ENCODE data around the gene HLX. TPM values are rescaled to one million over a fixed set of nuclear protein-coding genes. Genes with fewer than 3 reads are reported as not detected.

HLX gene
- total and polyA plus RNA-seq, 2 of the 13 experiments (the other 11 are each of a cell fraction or from before 2014, with no cell fraction given): 0.30 to 0.35 TPM

- TF ChIP-seq KDM5B (CRISPR knock-in tag; IDR thresholded peaks at IDR 0.05; ENCODE audit: borderline replicate concordance) (no peak), SYNCRIP (IDR thresholded peaks at IDR 0.05; ENCODE audit: insufficient read depth, low read depth, low read length) (no peak), NFE2L1 (CRISPR knock-in tag; IDR thresholded peaks at IDR 0.05; ENCODE audit: borderline replicate concordance) (no peak), KDM4B (CRISPR knock-in tag; IDR thresholded peaks at IDR 0.05) (no peak), TCF7 (IDR thresholded peaks at IDR 0.05; ENCODE audit: low read depth) (no peak)
These were observed 49.6 kb downstream of the HLX start (continued) for GRCh38 chr1:220928725-220929300.

GRCh38 chr1:220929304-220929703 lies 50.1 kb downstream of the HLX start:
- ATAC-seq (no peak), DNase-seq (ENCODE audit: low spot score) (no peak), FAIRE-seq (no peak)
- CTCF ChIA-PET (ENCODE audit: low intra/inter-chr PET ratio, low total read pairs): no interaction called here
- no TSS peak for BruUV-seq (replicated peaks)
- Histone ChIP-seq H3K27ac (ENCODE audit: extremely low read length, insufficient read depth, low read length) (no peak overlapping the region), H3K27me3 (ENCODE audit: control insufficient read depth in 1 of 2, insufficient read depth in 2 of 2, low read length in 2 of 2) (no peaks in the 10 kb centered on the region), H3K4me1 (ENCODE audit: insufficient read depth, low read length) (no peaks in the 10 kb centered on the region), H3K36me3 (replicated peaks in 1 of 2; ENCODE audit: control insufficient read depth in 1 of 2, insufficient read depth in 2 of 2, low read length in 2 of 2) (no peaks in the 10 kb centered on the region), H4K20me1 (ENCODE audit: insufficient read depth, low read length) (no peaks in the 10 kb centered on the region), H3K4me2 (ENCODE audit: low read depth, low read length) (no peak overlapping the region), H2AFZ (ENCODE audit: low read length) (no peak overlapping the region), H3K9ac (ENCODE audit: insufficient read depth, low read depth, low read length) (no peak overlapping the region), H3K4me3 (replicated peaks in 1 of 3; ENCODE audit: insufficient read depth in 1 of 3, low read depth in 2 of 3, low read length in 3 of 3) (no peak overlapping the region), H3K79me2 (ENCODE audit: insufficient read depth, low read length) (no peaks in the 10 kb centered on the region), H3K9me3 (ENCODE audit: low read length) (no peaks in the 10 kb centered on the region)
- intact Hi-C loops (cut with micrococcal nuclease; ENCODE audit: unreplicated experiment): no loop called here
- 0% methylated on average over 1 of the region's 1 CpG for WGBS (ENCODE audit: low lambda C conversion rate)
- POLR2A ChIA-PET: no interaction called here
- in situ Hi-C loops (cut with HindIII; ENCODE audit: extremely low pct_ligation_motif_present, low pct_unique_long_range_greater_than_20kb): no loop called here
- TF ChIP-seq ARHGAP35 (CRISPR knock-in tag; IDR thresholded peaks at IDR 0.05; ENCODE audit: borderline replicate concordance) (no peak), TEAD3 (CRISPR knock-in tag; optimal IDR thresholded peaks at IDR 0.05; ENCODE audit: borderline replicate concordance) (no peak), NR2F6 (IDR thresholded peaks at IDR 0.05) (no peak), NR2F6 (CRISPR knock-in tag; IDR thresholded peaks at IDR 0.05) (no peak), ARID5B (CRISPR knock-in tag; IDR thresholded peaks at IDR 0.05) (no peak), PLRG1 (conservative IDR thresholded peaks at IDR 0.05) (no peak), PCBP2 (optimal IDR thresholded peaks at IDR 0.05; ENCODE audit: low read depth, low read length, poor library complexity, severe bottlenecking) (no peak), ZMYM2 (CRISPR knock-in tag; IDR thresholded peaks at IDR 0.05) (no peak), ZNF614 (CRISPR knock-in tag; IDR thresholded peaks at IDR 0.05; ENCODE audit: borderline replicate concordance) (no peak), RORA (CRISPR knock-in tag; IDR thresholded peaks at IDR 0.05) (no peak), ZNF549 (CRISPR knock-in tag; IDR thresholded peaks at IDR 0.05) (no peak), LBX2 (CRISPR knock-in tag; IDR thresholded peaks at IDR 0.05; ENCODE audit: borderline replicate concordance) (no peak), ZNF501 (CRISPR knock-in tag; IDR thresholded peaks at IDR 0.05) (no peak), MED13 (CRISPR knock-in tag; IDR thresholded peaks at IDR 0.05) (no peak), ZNF597 (CRISPR knock-in tag; IDR thresholded peaks at IDR 0.05) (no peak), ZC3H4 (CRISPR knock-in tag; IDR thresholded peaks at IDR 0.05; ENCODE audit: borderline replicate concordance) (no peak)

Measured in HepG2 (cell line).